Right lobe of liver (tissue), 6 donors: ENCODE data around the gene MYO7A. TPM values are rescaled to one million over a fixed set of nuclear protein-coding genes. Genes with fewer than 3 reads are reported as not detected.
A peak's percentile ranks its signal among the peaks of the same experiment; 100 is the strongest.

ENCODE experiments used
- ATAC-seq, 4 donors: fragments of 200-7000 bp; cut with Tn5 transposase; one replicate each; pipeline ENCODE4 v1.9.1; 2020; ENCODE audit warnings: mild to moderate bottlenecking in 4 of 4, moderate library complexity in 4 of 4
- DNase-seq, 3 donors: peaks; one replicate each; pipeline ENCODE4 v3.0.0-alpha.2; 2020
- H3K27ac ChIP-seq, 3 donors: fragments of 200-600 bp; one replicate each; pipeline ENCODE4 v1.8.0; 2022
- H3K27me3 ChIP-seq, 2 donors: fragments of 200-600 bp; one replicate each; pipeline ENCODE4 v1.8.0; 2022
- H3K36me3 ChIP-seq, 4 donors: fragments of 200-600 bp; sonication (generic) in 1 of 4; one replicate each; pipeline versions ENCODE4 v1.5.1 to v1.8.0; 2017 to 2022; ENCODE audit warnings: control low read depth in 1 of 4
- H3K4me1 ChIP-seq, 4 donors: fragments of 200-600 bp; sonication (generic) in 1 of 4; one replicate each; pipeline versions ENCODE4 v1.5.1 to v1.8.0; 2017 to 2022; ENCODE audit warnings: control low read depth in 1 of 4
- H3K4me3 ChIP-seq, 3 donors: fragments of 200-600 bp; one replicate each; pipeline ENCODE4 v1.8.0; 2022
- H3K9me3 ChIP-seq, 4 donors: fragments of 200-600 bp; sonication (generic) in 1 of 4; one replicate each; pipeline versions ENCODE4 v1.5.1 to v1.8.0; 2017 to 2022; ENCODE audit warnings: control low read depth in 1 of 4
- POLR2A ChIP-seq: fragments of 450-650 bp; IDR thresholded peaks from one replicate; pipeline ENCODE4 v1.6.1; 2017; ENCODE audit warnings: antibody characterized with exemption, mild to moderate bottlenecking
- WGBS: methylation state at CpG from one replicate; pipeline ENCODE4 v1.1.6; 2018; ENCODE audit warnings: low coverage, low lambda C conversion rate; ENCODE audit not compliant: insufficient coverage; ENCODE audit errors: missing lambda C conversion rate; 5-methylcytosine and 5-hydroxymethylcytosine counted together
- intact Hi-C, 2 donors: fragments of 100-400 bp; cut with DNase I; formaldehyde crosslinking; loops; one replicate each; pipeline versions ENCODE4 v1.11.2 to v1.14.1; 2022
- total RNA-seq, 6 experiments: library from RNA; depleted of rRNA in 2 of 6; stranded (reverse); fragments of >200 nt in 2 of 6; fragmentation: NEBNext Ultra II Directional in 3 of 6; extraction: Animal tissue kit (Norgen Biotek cat#: 25700) in 3 of 6; gene quantifications; one replicate each; pipeline versions ENCODE4 v1.1.0 to v1.2.4, GENCODE V29; 2016 to 2023
- TF ChIP-seq, protein P1 (sequence below), 4 donors: fragments of 200-600 bp in 3 of 4; fragments of 450-650 bp in 1 of 4; IDR thresholded peaks; one replicate each; pipeline versions ENCODE4 v1.5.1 to v1.8.0; 2016 to 2022; ENCODE audit warnings: antibody characterized with exemption in 4 of 4, mild to moderate bottlenecking in 2 of 4
- donor health status: DM: no; HTN: yes; CAD: no.
- donor health status: DM: no; HTN: no; CAD: no.
- donor health status: DM: no; HTN: no; CAD: no.
- donor health status: DM: no; HTN: yes; CAD: no.
- donor health status: DM: no; HTN: yes; CAD: no.

MYO7A gene
- total RNA-seq, 6 experiments from 2014 or later = 23.6 to 39.6 (median 32.0) TPM

GRCh38 chr11:77115956-77116355 is 12.1 kb upstream of the MYO7A start:
- TF ChIP-seq POLR2A = no peak
- TF ChIP-seq, protein P1, sequence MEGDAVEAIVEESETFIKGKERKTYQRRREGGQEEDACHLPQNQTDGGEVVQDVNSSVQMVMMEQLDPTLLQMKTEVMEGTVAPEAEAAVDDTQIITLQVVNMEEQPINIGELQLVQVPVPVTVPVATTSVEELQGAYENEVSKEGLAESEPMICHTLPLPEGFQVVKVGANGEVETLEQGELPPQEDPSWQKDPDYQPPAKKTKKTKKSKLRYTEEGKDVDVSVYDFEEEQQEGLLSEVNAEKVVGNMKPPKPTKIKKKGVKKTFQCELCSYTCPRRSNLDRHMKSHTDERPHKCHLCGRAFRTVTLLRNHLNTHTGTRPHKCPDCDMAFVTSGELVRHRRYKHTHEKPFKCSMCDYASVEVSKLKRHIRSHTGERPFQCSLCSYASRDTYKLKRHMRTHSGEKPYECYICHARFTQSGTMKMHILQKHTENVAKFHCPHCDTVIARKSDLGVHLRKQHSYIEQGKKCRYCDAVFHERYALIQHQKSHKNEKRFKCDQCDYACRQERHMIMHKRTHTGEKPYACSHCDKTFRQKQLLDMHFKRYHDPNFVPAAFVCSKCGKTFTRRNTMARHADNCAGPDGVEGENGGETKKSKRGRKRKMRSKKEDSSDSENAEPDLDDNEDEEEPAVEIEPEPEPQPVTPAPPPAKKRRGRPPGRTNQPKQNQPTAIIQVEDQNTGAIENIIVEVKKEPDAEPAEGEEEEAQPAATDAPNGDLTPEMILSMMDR (IDR thresholded peaks at IDR 0.05) = no peak
- Histone ChIP-seq H3K27me3 (no peaks in the 10 kb centered on the region), H3K36me3 (peaks cover 0 to 58% (median 10%) of the 10 kb centered on the region in 4 donors), H3K9me3 (no peaks in the 10 kb centered on the region), H3K4me3 (no peak overlapping the region), H3K4me1 (no peaks in the 10 kb centered on the region), H3K27ac (no peak overlapping the region)
- intact Hi-C loops = loop anchor here in 1 of 2 donors (10.0 kb wide), 1 partner anchor 71 kb away; no protein-coding TSS in a partner anchor
- WGBS = no CpG with 5 or more reads among the region's 15 CpGs
- DNase-seq (peak in 1 of 3 donors; percentile 46), ATAC-seq (no peak)

DNA sequence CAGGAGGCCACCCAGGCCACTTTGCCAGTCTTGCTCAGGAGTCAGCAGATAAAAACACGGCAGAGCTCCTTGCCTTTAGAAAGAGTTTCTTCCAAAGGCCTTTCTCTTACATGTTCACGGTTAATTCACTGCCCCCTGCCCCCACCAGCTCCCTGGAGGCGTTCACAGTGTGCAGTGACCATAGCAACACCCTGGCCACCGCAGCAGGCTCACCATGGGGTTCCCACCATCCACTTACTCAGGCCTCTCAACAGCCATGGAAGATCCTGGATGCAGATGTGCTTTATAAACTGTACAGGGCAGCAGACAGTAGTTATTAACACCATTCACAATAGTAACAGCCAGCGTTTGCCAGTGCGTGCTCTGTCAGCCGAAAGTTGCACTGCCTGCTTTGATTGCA is 10.6 kb upstream of the MYO7A start:
- intact Hi-C loops = loop anchor here in 1 of 2 donors (10.0 kb wide), 1 partner anchor 73 kb away; no protein-coding TSS in a partner anchor
- Histone ChIP-seq H3K9me3 (no peaks in the 10 kb centered on the region), H3K36me3 (peaks cover 0 to 65% (median 13%) of the 10 kb centered on the region in 4 donors), H3K4me3 (no peak overlapping the region), H3K27ac (no peak overlapping the region), H3K4me1 (no peaks in the 10 kb centered on the region), H3K27me3 (no peaks in the 10 kb centered on the region)
- WGBS = 79% methylated on average over 2 of the region's 7 CpGs
- ATAC-seq (no peak), DNase-seq (peak in 1 of 3 donors; percentile 31)
- TF ChIP-seq POLR2A = no peak
- TF ChIP-seq, protein P1 (IDR thresholded peaks at IDR 0.05) = no peak

DNA sequence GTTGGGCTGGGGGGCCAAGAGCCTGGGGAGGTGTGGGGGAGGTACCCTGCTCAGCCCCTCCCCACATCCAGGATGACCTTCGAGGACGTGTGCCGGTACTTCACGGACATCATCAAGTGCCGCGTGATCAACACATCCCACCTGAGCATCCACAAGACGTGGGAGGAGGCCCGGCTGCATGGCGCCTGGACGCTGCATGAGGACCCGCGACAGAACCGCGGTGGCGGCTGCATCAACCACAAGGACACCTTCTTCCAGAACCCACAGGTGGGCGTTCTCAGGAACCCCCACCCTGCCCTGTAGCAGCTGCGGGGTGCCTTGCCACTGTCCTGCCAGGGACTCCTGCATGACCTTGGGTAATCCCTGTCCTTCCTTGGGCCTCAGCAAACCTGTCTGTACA is 10.0 kb upstream of the MYO7A start:
- DNase-seq (peak in 1 of 3 donors; percentile 51), ATAC-seq (no peak)
- Histone ChIP-seq H3K36me3 (peaks cover 0 to 70% (median 16%) of the 10 kb centered on the region in 4 donors), H3K4me3 (no peak overlapping the region), H3K4me1 (no peaks in the 10 kb centered on the region), H3K27me3 (no peaks in the 10 kb centered on the region), H3K9me3 (no peaks in the 10 kb centered on the region), H3K27ac (no peak overlapping the region)
- intact Hi-C loops = loop anchor here in 1 of 2 donors (10.0 kb wide), 1 partner anchor 73 kb away; no protein-coding TSS in a partner anchor
- WGBS = no CpG with 5 or more reads among the region's 17 CpGs
- no peak for TF ChIP-seq POLR2A
- TF ChIP-seq, protein P1 (IDR thresholded peaks at IDR 0.05) = no peak

DNA sequence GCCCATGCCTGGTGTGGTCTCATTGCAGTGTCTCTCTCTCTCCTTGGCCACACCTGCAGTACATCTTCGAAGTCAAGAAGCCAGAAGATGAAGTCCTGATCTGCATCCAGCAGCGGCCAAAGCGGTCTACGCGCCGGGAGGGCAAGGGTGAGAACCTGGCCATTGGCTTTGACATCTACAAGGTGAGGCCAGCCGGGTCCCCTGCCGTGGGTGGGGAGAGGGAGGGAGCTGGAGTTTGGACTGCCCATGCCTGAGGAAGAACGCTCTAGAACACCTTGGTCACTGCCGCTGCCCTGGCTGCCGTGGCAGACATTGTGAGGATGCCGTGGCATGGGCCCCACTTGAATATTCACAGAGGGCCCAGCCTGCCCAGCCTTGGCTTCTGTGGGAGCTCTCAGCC is 9.1 kb upstream of the MYO7A start:
- no peaks in the 10 kb centered on the region for H3K27me3 ChIP-seq
- DNase-seq = peak in 1 of 3 donors; percentile 56
- TF ChIP-seq, protein P1 (IDR thresholded peaks at IDR 0.05) = no peak
- TF ChIP-seq POLR2A = no peak
- H3K4me3 ChIP-seq = no peak overlapping the region
- H3K27ac ChIP-seq = no peak overlapping the region
- intact Hi-C loops = loop anchor here in 1 of 2 donors (10.0 kb wide), 1 partner anchor 74 kb away; no protein-coding TSS in a partner anchor
- ATAC-seq = no peak
- H3K36me3 ChIP-seq = peaks cover 0 to 78% (median 16%) of the 10 kb centered on the region in 4 donors
- 87% methylated on average over 7 of the region's 12 CpGs for WGBS
- H3K4me1 ChIP-seq = no peaks in the 10 kb centered on the region
- H3K9me3 ChIP-seq = no peaks in the 10 kb centered on the region
